Measurements from ENCODE around the gene YWHAG.

DNA sequence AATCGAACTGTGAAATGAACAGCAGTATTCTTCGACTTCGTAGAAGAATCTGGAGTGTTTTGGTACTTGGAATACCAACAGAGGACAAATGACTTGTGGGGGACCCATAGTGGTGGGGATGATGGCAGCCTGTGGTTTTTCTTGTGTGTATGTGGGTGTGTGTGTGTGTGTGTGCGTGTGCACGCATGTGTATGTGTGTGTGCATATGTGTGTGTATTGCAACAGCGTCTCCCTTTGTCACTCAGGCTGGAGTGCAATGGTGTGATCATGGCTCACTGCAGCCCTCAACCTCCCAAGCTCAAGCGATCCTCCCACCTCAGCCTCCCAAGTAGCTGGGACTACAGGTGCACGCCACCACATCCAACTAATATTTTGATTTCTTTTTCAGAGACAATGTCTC is 9.4 kb upstream of the YWHAG start:
- TF ChIP-seq POLR2AphosphoS5 (IDR thresholded peaks at IDR 0.05; ENCODE audit: low read depth) (no peak), EZH2phosphoT487 (IDR thresholded peaks at IDR 0.05; ENCODE audit: unreplicated experiment) (no peak), EZH2 (IDR thresholded peaks at IDR 0.05; ENCODE audit: low read depth, unreplicated experiment) (no peak), NANOG (IDR thresholded peaks at IDR 0.05; ENCODE audit: borderline replicate concordance) (no peak), CREB1 (CRISPR knock-in tag; IDR thresholded peaks at IDR 0.05; ENCODE audit: low read depth) (no peak), JUNB (IDR thresholded peaks at IDR 0.05; ENCODE audit: unreplicated experiment) (no peak), STAT1 (IDR thresholded peaks at IDR 0.05; ENCODE audit: unreplicated experiment) (no peak), ZNF331 (CRISPR knock-in tag; IDR thresholded peaks at IDR 0.05; ENCODE audit: low read depth) (no peak), ZNF114 (CRISPR knock-in tag; IDR thresholded peaks at IDR 0.05) (no peak)
- TF ChIP-seq, protein P1, sequence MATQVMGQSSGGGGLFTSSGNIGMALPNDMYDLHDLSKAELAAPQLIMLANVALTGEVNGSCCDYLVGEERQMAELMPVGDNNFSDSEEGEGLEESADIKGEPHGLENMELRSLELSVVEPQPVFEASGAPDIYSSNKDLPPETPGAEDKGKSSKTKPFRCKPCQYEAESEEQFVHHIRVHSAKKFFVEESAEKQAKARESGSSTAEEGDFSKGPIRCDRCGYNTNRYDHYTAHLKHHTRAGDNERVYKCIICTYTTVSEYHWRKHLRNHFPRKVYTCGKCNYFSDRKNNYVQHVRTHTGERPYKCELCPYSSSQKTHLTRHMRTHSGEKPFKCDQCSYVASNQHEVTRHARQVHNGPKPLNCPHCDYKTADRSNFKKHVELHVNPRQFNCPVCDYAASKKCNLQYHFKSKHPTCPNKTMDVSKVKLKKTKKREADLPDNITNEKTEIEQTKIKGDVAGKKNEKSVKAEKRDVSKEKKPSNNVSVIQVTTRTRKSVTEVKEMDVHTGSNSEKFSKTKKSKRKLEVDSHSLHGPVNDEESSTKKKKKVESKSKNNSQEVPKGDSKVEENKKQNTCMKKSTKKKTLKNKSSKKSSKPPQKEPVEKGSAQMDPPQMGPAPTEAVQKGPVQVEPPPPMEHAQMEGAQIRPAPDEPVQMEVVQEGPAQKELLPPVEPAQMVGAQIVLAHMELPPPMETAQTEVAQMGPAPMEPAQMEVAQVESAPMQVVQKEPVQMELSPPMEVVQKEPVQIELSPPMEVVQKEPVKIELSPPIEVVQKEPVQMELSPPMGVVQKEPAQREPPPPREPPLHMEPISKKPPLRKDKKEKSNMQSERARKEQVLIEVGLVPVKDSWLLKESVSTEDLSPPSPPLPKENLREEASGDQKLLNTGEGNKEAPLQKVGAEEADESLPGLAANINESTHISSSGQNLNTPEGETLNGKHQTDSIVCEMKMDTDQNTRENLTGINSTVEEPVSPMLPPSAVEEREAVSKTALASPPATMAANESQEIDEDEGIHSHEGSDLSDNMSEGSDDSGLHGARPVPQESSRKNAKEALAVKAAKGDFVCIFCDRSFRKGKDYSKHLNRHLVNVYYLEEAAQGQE (IDR thresholded peaks at IDR 0.05; ENCODE audit: unreplicated experiment), result no peak
- TF ChIP-seq, protein P2, sequence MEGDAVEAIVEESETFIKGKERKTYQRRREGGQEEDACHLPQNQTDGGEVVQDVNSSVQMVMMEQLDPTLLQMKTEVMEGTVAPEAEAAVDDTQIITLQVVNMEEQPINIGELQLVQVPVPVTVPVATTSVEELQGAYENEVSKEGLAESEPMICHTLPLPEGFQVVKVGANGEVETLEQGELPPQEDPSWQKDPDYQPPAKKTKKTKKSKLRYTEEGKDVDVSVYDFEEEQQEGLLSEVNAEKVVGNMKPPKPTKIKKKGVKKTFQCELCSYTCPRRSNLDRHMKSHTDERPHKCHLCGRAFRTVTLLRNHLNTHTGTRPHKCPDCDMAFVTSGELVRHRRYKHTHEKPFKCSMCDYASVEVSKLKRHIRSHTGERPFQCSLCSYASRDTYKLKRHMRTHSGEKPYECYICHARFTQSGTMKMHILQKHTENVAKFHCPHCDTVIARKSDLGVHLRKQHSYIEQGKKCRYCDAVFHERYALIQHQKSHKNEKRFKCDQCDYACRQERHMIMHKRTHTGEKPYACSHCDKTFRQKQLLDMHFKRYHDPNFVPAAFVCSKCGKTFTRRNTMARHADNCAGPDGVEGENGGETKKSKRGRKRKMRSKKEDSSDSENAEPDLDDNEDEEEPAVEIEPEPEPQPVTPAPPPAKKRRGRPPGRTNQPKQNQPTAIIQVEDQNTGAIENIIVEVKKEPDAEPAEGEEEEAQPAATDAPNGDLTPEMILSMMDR (conservative IDR thresholded peaks at IDR 0.05; ENCODE audit: low read depth in 2 of 2), result no peak
- TF ChIP-seq, protein P3, sequence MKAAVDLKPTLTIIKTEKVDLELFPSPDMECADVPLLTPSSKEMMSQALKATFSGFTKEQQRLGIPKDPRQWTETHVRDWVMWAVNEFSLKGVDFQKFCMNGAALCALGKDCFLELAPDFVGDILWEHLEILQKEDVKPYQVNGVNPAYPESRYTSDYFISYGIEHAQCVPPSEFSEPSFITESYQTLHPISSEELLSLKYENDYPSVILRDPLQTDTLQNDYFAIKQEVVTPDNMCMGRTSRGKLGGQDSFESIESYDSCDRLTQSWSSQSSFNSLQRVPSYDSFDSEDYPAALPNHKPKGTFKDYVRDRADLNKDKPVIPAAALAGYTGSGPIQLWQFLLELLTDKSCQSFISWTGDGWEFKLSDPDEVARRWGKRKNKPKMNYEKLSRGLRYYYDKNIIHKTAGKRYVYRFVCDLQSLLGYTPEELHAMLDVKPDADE (IDR thresholded peaks at IDR 0.05), result no peak
- TF ChIP-seq, protein P4, sequence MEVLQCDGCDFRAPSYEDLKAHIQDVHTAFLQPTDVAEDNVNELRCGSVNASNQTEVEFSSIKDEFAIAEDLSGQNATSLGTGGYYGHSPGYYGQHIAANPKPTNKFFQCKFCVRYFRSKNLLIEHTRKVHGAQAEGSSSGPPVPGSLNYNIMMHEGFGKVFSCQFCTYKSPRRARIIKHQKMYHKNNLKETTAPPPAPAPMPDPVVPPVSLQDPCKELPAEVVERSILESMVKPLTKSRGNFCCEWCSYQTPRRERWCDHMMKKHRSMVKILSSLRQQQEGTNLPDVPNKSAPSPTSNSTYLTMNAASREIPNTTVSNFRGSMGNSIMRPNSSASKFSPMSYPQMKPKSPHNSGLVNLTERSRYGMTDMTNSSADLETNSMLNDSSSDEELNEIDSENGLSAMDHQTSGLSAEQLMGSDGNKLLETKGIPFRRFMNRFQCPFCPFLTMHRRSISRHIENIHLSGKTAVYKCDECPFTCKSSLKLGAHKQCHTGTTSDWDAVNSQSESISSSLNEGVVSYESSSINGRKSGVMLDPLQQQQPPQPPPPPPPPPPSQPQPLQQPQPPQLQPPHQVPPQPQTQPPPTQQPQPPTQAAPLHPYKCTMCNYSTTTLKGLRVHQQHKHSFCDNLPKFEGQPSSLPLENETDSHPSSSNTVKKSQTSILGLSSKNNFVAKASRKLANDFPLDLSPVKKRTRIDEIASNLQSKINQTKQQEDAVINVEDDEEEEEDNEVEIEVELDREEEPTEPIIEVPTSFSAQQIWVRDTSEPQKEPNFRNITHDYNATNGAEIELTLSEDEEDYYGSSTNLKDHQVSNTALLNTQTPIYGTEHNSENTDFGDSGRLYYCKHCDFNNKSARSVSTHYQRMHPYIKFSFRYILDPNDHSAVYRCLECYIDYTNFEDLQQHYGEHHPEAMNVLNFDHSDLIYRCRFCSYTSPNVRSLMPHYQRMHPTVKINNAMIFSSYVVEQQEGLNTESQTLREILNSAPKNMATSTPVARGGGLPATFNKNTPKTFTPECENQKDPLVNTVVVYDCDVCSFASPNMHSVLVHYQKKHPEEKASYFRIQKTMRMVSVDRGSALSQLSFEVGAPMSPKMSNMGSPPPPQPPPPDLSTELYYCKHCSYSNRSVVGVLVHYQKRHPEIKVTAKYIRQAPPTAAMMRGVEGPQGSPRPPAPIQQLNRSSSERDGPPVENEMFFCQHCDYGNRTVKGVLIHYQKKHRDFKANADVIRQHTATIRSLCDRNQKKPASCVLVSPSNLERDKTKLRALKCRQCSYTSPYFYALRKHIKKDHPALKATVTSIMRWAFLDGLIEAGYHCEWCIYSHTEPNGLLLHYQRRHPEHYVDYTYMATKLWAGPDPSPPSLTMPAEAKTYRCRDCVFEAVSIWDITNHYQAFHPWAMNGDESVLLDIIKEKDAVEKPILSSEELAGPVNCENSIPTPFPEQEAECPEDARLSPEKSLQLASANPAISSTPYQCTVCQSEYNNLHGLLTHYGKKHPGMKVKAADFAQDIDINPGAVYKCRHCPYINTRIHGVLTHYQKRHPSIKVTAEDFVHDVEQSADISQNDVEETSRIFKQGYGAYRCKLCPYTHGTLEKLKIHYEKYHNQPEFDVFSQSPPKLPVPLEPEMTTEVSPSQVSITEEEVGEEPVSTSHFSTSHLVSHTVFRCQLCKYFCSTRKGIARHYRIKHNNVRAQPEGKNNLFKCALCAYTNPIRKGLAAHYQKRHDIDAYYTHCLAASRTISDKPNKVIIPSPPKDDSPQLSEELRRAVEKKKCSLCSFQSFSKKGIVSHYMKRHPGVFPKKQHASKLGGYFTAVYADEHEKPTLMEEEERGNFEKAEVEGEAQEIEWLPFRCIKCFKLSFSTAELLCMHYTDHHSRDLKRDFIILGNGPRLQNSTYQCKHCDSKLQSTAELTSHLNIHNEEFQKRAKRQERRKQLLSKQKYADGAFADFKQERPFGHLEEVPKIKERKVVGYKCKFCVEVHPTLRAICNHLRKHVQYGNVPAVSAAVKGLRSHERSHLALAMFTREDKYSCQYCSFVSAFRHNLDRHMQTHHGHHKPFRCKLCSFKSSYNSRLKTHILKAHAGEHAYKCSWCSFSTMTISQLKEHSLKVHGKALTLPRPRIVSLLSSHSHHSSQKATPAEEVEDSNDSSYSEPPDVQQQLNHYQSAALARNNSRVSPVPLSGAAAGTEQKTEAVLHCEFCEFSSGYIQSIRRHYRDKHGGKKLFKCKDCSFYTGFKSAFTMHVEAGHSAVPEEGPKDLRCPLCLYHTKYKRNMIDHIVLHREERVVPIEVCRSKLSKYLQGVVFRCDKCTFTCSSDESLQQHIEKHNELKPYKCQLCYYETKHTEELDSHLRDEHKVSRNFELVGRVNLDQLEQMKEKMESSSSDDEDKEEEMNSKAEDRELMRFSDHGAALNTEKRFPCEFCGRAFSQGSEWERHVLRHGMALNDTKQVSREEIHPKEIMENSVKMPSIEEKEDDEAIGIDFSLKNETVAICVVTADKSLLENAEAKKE (CRISPR knock-in tag; IDR thresholded peaks at IDR 0.05), result no peak
